DND-41 (cell line): ENCODE measurements around the gene CDH19.

Experiments used
- ATAC-seq: fragments of 200-7000 bp; cut with Tn5 transposase; 3 replicates; pipeline ENCODE4 v1.9.1; 2021; ENCODE audit warnings: low read depth; ENCODE audit not compliant: insufficient read depth
- DNase-seq: peaks from one replicate; pipeline ENCODE4 v3.0.0-alpha.2; 2020
- H2AFZ ChIP-seq: 2 replicates; pipeline ENCODE4 v1.6.0; 2012; ENCODE audit warnings: low read depth, low read length
- H3K27ac ChIP-seq: 2 replicates; pipeline ENCODE4 v1.5.1; 2012; ENCODE audit warnings: low read length, inconsistent platforms
- H3K27me3 ChIP-seq: fragments of 200-600 bp; sonication (generic); 2 replicates; pipeline ENCODE4 v1.6.0; 2012; ENCODE audit warnings: low read length, mild to moderate bottlenecking, inconsistent platforms; ENCODE audit not compliant: insufficient read depth, poor library complexity
- H3K36me3 ChIP-seq: 2 replicates; pipeline ENCODE4 v1.5.1; 2012; ENCODE audit warnings: low read length, inconsistent platforms; ENCODE audit not compliant: insufficient read depth
- H3K4me1 ChIP-seq: 2 replicates; pipeline ENCODE4 v1.5.1; 2012; ENCODE audit warnings: mild to moderate bottlenecking, low read length; ENCODE audit not compliant: insufficient read depth
- H3K4me2 ChIP-seq: 2 replicates; pipeline ENCODE4 v1.6.0; 2012; ENCODE audit warnings: mild to moderate bottlenecking, moderate library complexity, low read length, inconsistent platforms; ENCODE audit not compliant: insufficient read depth
- H3K4me3 ChIP-seq, 2 experiments: fragments of 200-600 bp in 1 of 2; shearing (Covaris generic) in 1 of 2; 2 replicates each; pipeline ENCODE4 v1.5.1; 2012 to 2016; ENCODE audit warnings: inconsistent platforms in 2 of 2, low read length in 2 of 2, mild to moderate bottlenecking in 2 of 2, low read depth in 1 of 2, moderate library complexity in 1 of 2
- H3K79me2 ChIP-seq: 2 replicates; pipeline ENCODE4 v1.6.0; 2012; ENCODE audit warnings: low read length, inconsistent platforms; ENCODE audit not compliant: insufficient read depth
- H3K9ac ChIP-seq: 2 replicates; pipeline ENCODE4 v1.6.0; 2012; ENCODE audit warnings: low read depth, mild to moderate bottlenecking, inconsistent platforms, low read length, moderate library complexity
- H3K9me3 ChIP-seq: 2 replicates; pipeline ENCODE4 v1.5.1; 2012; ENCODE audit warnings: low read length, moderate library complexity, mild to moderate bottlenecking, inconsistent platforms; ENCODE audit not compliant: insufficient read depth, severe bottlenecking
- H4K20me1 ChIP-seq: 2 replicates; pipeline ENCODE4 v1.6.0; 2012; ENCODE audit warnings: low read length; ENCODE audit not compliant: insufficient read depth
- EZH2 ChIP-seq: IDR thresholded peaks from 3 replicates; pipeline ENCODE4 v1.6.1; 2012; ENCODE audit warnings: borderline replicate concordance, low read depth, mild to moderate bottlenecking, moderate library complexity, low read length, inconsistent platforms; ENCODE audit not compliant: severe bottlenecking
- TF ChIP-seq, protein P1 (sequence below): IDR thresholded peaks from 2 replicates; pipeline ENCODE4 v1.5.1; 2012; ENCODE audit warnings: borderline replicate concordance, low read length, moderate library complexity, mild to moderate bottlenecking; ENCODE audit not compliant: poor library complexity, severe bottlenecking; ENCODE audit errors: extremely low read depth

The CDH19 gene

DNA sequence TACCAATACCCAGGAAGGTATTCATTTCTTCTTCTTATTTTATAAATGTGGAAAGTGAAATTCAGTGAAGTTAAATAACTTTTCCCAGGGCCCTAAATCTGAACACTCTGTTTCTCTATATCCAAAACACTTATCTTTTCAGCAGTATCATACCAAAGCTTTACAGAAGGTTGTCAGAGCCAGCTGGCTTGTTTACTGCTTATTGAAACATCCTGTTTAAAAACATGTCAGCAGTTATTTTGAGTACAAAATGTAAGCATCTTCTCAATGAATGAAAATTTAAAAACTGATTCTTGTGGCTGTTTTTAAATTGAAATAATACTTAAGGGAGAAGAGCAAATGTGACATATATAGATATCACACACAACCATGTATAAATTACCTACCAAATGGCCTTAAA is 11.3 kb upstream of the CDH19 start:
- ATAC-seq, result no peak
- Histone ChIP-seq H3K36me3 (no peaks in the 10 kb centered on the region), H3K9ac (no peak overlapping the region), H3K9me3 (no peaks in the 10 kb centered on the region), H3K4me3 (no peak overlapping the region), H4K20me1 (no peaks in the 10 kb centered on the region), H3K27me3 (no peaks in the 10 kb centered on the region), H3K4me1 (no peaks in the 10 kb centered on the region), H3K4me2 (no peak overlapping the region), H3K27ac (no peak overlapping the region), H2AFZ (no peak overlapping the region), H3K79me2 (no peaks in the 10 kb centered on the region)
- no peak for TF ChIP-seq EZH2
- TF ChIP-seq, protein P1, sequence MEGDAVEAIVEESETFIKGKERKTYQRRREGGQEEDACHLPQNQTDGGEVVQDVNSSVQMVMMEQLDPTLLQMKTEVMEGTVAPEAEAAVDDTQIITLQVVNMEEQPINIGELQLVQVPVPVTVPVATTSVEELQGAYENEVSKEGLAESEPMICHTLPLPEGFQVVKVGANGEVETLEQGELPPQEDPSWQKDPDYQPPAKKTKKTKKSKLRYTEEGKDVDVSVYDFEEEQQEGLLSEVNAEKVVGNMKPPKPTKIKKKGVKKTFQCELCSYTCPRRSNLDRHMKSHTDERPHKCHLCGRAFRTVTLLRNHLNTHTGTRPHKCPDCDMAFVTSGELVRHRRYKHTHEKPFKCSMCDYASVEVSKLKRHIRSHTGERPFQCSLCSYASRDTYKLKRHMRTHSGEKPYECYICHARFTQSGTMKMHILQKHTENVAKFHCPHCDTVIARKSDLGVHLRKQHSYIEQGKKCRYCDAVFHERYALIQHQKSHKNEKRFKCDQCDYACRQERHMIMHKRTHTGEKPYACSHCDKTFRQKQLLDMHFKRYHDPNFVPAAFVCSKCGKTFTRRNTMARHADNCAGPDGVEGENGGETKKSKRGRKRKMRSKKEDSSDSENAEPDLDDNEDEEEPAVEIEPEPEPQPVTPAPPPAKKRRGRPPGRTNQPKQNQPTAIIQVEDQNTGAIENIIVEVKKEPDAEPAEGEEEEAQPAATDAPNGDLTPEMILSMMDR, result no peak
- DNase-seq, result no peak

DNA sequence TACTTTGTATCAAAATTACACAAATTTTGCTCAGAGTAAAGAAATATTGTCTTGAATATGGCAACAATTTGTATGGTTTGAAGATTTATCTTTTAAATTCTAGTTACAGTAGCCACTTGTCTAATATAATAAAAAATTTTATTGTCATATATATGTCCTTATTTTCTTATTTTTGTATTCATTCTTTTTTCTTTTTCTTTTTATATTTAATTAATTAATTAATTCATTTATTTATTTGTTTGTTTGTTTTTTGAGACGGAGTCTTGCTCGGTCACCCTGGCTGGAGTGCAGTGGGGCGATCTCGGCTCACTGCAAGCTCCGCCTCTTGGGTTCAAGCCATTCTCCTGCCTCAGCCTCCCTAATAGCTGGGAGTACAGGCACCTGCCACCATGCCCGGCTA is 3.7 kb upstream of the CDH19 start:
- DNase-seq, result no peak
- Histone ChIP-seq H3K27ac (no peak overlapping the region), H3K9me3 (no peaks in the 10 kb centered on the region), H3K4me3 (no peak overlapping the region), H3K36me3 (no peaks in the 10 kb centered on the region), H3K9ac (no peak overlapping the region), H4K20me1 (no peaks in the 10 kb centered on the region), H3K4me2 (no peak overlapping the region), H3K79me2 (no peaks in the 10 kb centered on the region), H3K4me1 (no peaks in the 10 kb centered on the region), H3K27me3 (no peaks in the 10 kb centered on the region), H2AFZ (no peak overlapping the region)
- no peak for ATAC-seq
- TF ChIP-seq, protein P1, result no peak
- TF ChIP-seq EZH2, result no peak

DNA sequence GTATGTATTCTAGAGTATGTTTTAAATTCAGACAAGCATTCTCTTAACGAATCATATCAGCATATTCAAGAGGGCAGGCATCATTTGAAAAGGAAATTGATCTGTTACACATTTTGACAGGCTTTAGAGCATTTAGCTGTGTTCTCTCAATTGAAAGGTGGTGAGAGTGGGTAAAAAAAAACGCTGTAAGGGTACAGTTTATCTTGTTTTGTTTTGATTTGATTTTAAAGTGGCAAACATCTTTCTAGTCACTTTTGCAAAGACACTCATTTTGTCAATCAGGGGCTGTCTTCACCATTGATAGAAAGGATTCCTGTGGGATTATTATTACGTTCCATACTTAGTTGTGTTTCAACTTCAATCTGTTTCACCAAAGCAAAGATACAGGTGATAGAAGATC is 2.2 kb downstream of the CDH19 start:
- Histone ChIP-seq H4K20me1 (no peaks in the 10 kb centered on the region), H3K9ac (no peak overlapping the region), H3K4me2 (no peak overlapping the region), H3K36me3 (no peaks in the 10 kb centered on the region), H3K9me3 (no peaks in the 10 kb centered on the region), H2AFZ (no peak overlapping the region), H3K4me3 (no peak overlapping the region), H3K27me3 (no peaks in the 10 kb centered on the region), H3K27ac (no peak overlapping the region), H3K4me1 (no peaks in the 10 kb centered on the region), H3K79me2 (no peaks in the 10 kb centered on the region)
- TF ChIP-seq, protein P1, result no peak
- TF ChIP-seq EZH2, result no peak
- no peak for DNase-seq
- ATAC-seq, result no peak

DNA sequence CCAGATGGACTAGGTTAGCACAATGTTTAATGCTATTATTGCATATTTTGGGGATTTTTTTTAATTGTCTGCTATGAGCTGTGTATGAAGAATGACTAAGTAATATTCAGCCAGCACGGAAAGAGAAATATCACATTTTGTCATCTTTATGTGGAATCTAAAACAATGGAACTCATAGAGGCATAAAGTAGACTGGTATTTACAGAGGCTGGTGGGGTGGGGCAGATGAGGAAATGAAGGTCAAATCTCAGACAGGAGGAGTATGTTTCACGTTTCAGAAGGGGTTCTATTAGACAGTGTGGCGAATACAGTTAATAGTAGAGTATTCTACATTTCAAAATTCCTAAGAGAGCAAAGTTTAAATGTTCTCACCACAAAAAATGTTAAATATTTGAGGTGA is 4.7 kb downstream of the CDH19 start:
- TF ChIP-seq EZH2, result no peak
- TF ChIP-seq, protein P1, result no peak
- no peak overlapping the region for H3K4me3 ChIP-seq
- H3K36me3 ChIP-seq, result no peaks in the 10 kb centered on the region
- peaks cover 2% of the 10 kb centered on the region for H3K9me3 ChIP-seq
- no peak overlapping the region for H3K4me2 ChIP-seq
- H3K9ac ChIP-seq, result no peak overlapping the region
- DNase-seq (no peak), ATAC-seq (no peak)
- no peaks in the 10 kb centered on the region for H3K4me1 ChIP-seq
- no peaks in the 10 kb centered on the region for H3K27me3 ChIP-seq
- no peak overlapping the region for H3K27ac ChIP-seq
- H3K79me2 ChIP-seq, result no peaks in the 10 kb centered on the region
- no peaks in the 10 kb centered on the region for H4K20me1 ChIP-seq
- no peak overlapping the region for H2AFZ ChIP-seq
